K562 (cell line): Measurements from ENCODE around the gene GCK. TPM values are rescaled to one million over a fixed set of nuclear protein-coding genes. Genes with fewer than 3 reads are reported as not detected.

Experiments used
- ARNT ChIP-seq, 2 experiments: fragments of 450-650 bp; IDR thresholded peaks; 2 replicates each; pipeline ENCODE4 v1.6.1; 2016; ENCODE audit warnings: mild to moderate bottlenecking in 1 of 2
- CBX3 ChIP-seq, 2 experiments: IDR thresholded peaks; 1 replicate in 1 of 2; 2 replicates in 1 of 2; pipeline ENCODE4 v1.6.1; 2012; ENCODE audit warnings: inconsistent platforms in 2 of 2, low read length in 2 of 2, borderline replicate concordance in 1 of 2, control low read depth in 1 of 2
- CCAR2 ChIP-seq: fragments of 200-400 bp; formaldehyde crosslinking; IDR thresholded peaks from 2 replicates; pipeline ENCODE4 v1.6.1; 2017; ENCODE audit warnings: mild to moderate bottlenecking, low read depth, low read length
- DACH1 ChIP-seq: fragments of 450-650 bp; IDR thresholded peaks from 2 replicates; pipeline ENCODE4 v1.6.1; 2018; ENCODE audit not compliant: partially characterized antibody
- DNMT1 ChIP-seq: fragments of 450-650 bp; IDR thresholded peaks from 2 replicates; pipeline ENCODE4 v1.6.1; 2016; ENCODE audit warnings: antibody characterized with exemption, mild to moderate bottlenecking
- EP300 ChIP-seq: IDR thresholded peaks from 2 replicates; pipeline ENCODE4 v1.6.1; 2012; ENCODE audit warnings: low read length, improper control_type of control experiment
- ETV5 ChIP-seq: sonication (generic); formaldehyde crosslinking; IDR thresholded peaks from 2 replicates; pipeline ENCODE4 v1.4.0; 2020; ENCODE audit warnings: low read depth, mild to moderate bottlenecking, missing genetic modification reagents
- GATAD2B ChIP-seq: fragments of 450-650 bp; IDR thresholded peaks from 2 replicates; pipeline ENCODE4 v1.6.1; 2017; ENCODE audit warnings: mild to moderate bottlenecking, borderline replicate concordance
- GTF2F1 ChIP-seq: IDR thresholded peaks from 2 replicates; pipeline ENCODE4 v1.6.1; 2011; ENCODE audit warnings: low read depth, low read length, improper control_type of control experiment
- MAFK ChIP-seq: IDR thresholded peaks from 2 replicates; pipeline ENCODE4 v1.6.1; 2011; ENCODE audit warnings: low read length, improper control_type of control experiment
- MYC ChIP-seq, 2 experiments: fragments of 250-450 bp in 1 of 2; sonication (Bioruptor Pico) in 1 of 2; IDR thresholded peaks; 2 replicates each; pipeline versions ENCODE4 v1.5.1 to v1.6.1; 2012 to 2021; ENCODE audit warnings: low read depth in 2 of 2, borderline replicate concordance in 1 of 2, improper control_type of control experiment in 1 of 2, low read length in 1 of 2, mild to moderate bottlenecking in 1 of 2, moderate library complexity in 1 of 2
- PHF20 ChIP-seq: fragments of 450-650 bp; IDR thresholded peaks from 2 replicates; pipeline ENCODE4 v1.6.1; 2018; ENCODE audit not compliant: partially characterized antibody
- RB1 ChIP-seq: fragments of 450-650 bp; IDR thresholded peaks from 2 replicates; pipeline ENCODE4 v1.6.1; 2017; ENCODE audit warnings: low read depth, mild to moderate bottlenecking
- SMARCA4 ChIP-seq: fragments of 450-650 bp; IDR thresholded peaks from 2 replicates; pipeline ENCODE4 v1.6.1; 2016
- SNIP1 ChIP-seq: fragments of 450-650 bp; IDR thresholded peaks from 2 replicates; pipeline ENCODE4 v1.7.1; 2017; ENCODE audit warnings: low read depth, mild to moderate bottlenecking
- SP2 ChIP-seq: IDR thresholded peaks from 2 replicates; pipeline ENCODE4 v1.6.1; 2011; ENCODE audit warnings: mild to moderate bottlenecking, low read depth, low read length, moderate library complexity; ENCODE audit not compliant: poor library complexity, severe bottlenecking; ENCODE audit errors: extremely low read depth
- TAF9B ChIP-seq: fragments of 450-650 bp; IDR thresholded peaks from 2 replicates; pipeline ENCODE4 v1.6.1; 2018; ENCODE audit warnings: mild to moderate bottlenecking; ENCODE audit not compliant: partially characterized antibody
- TFAM ChIP-seq: fragments of 250-450 bp; sonication (Bioruptor Pico); conservative IDR thresholded peaks from 2 replicates; pipeline ENCODE4 v1.5.0; 2021; ENCODE audit warnings: mild to moderate bottlenecking, moderate library complexity
- TGIF2 ChIP-seq: sonication (generic); formaldehyde crosslinking; IDR thresholded peaks from 2 replicates; pipeline ENCODE4 v1.8.1; 2022; ENCODE audit warnings: mild to moderate bottlenecking, missing genetic modification reagents, moderate library complexity
- U2AF1 ChIP-seq: fragments of 200-400 bp; formaldehyde crosslinking; optimal IDR thresholded peaks from 2 replicates; pipeline ENCODE3; 2017; ENCODE audit warnings: mild to moderate bottlenecking, low read depth, low read length, moderate library complexity
- ZBTB8A ChIP-seq: fragments of 450-650 bp; IDR thresholded peaks from 2 replicates; pipeline ENCODE4 v1.6.1; 2018; ENCODE audit warnings: mild to moderate bottlenecking, moderate library complexity; ENCODE audit not compliant: partially characterized antibody
- ZNF354B ChIP-seq: fragments of 250-450 bp; sonication (Bioruptor Pico); IDR thresholded peaks from 2 replicates; pipeline ENCODE4 v1.4.0; 2020
- ZNF431 ChIP-seq: sonication (generic); formaldehyde crosslinking; IDR thresholded peaks from 2 replicates; pipeline ENCODE4 v1.8.0; 2022; ENCODE audit warnings: mild to moderate bottlenecking, missing genetic modification reagents
- ZNF644 ChIP-seq: fragments of 200-800 bp; sonication (Bioruptor generic); IDR thresholded peaks from 2 replicates; pipeline ENCODE4 v1.6.1; 2016; ENCODE audit warnings: low read depth, missing genetic modification characterization, missing compliant biosample characterization
- polyA plus RNA-seq, 8 experiments: library from polyadenylated mRNA; depleted of rRNA in 4 of 8; stranded (reverse) in 5 of 8; unstranded in 3 of 8; fragments of >200 nt; fragmentation: Nextera tagmentation in 2 of 8; fragmentation: Illumina TruSeq in 1 of 8; extraction: Ambion mirVana in 2 of 8; extraction: Trizol in 1 of 8; gene quantifications; 2 replicates each; pipeline versions ENCODE4 v1.2.1 to v1.2.3, GENCODE V29; 2011 to 2014; ENCODE audit warnings: inconsistent platforms in 1 of 8, missing spikeins in 1 of 8
- total RNA-seq, 7 experiments: library from RNA; depleted of rRNA in 6 of 7; stranded (reverse); fragments of >200 nt in 6 of 7; fragmentation: Illumina TruSeq in 2 of 7; extraction: Trizol in 2 of 7; gene quantifications; 2 replicates each; pipeline versions ENCODE4 v1.2.1 to v1.2.3, GENCODE V29; 2011 to 2021; ENCODE audit warnings: low replicate concordance in 1 of 7
- TF ChIP-seq, protein P1 (sequence below): sonication (generic); formaldehyde crosslinking; IDR thresholded peaks from 2 replicates; pipeline ENCODE4 v1.8.1; 2022; ENCODE audit warnings: missing genetic modification reagents
- TF ChIP-seq, protein P2 (sequence below): fragments of 250-450 bp; sonication (Bioruptor Pico); IDR thresholded peaks from 2 replicates; pipeline ENCODE4 v1.4.0; 2020; ENCODE audit warnings: mild to moderate bottlenecking, moderate library complexity, borderline replicate concordance

GCK gene
- total and polyA plus RNA-seq, 9 of the 15 experiments (the other 6 are each of a cell fraction or from before 2014, with no cell fraction given) = 0.11 to 0.55 (median 0.16) TPM; not detected in 3

DNA sequence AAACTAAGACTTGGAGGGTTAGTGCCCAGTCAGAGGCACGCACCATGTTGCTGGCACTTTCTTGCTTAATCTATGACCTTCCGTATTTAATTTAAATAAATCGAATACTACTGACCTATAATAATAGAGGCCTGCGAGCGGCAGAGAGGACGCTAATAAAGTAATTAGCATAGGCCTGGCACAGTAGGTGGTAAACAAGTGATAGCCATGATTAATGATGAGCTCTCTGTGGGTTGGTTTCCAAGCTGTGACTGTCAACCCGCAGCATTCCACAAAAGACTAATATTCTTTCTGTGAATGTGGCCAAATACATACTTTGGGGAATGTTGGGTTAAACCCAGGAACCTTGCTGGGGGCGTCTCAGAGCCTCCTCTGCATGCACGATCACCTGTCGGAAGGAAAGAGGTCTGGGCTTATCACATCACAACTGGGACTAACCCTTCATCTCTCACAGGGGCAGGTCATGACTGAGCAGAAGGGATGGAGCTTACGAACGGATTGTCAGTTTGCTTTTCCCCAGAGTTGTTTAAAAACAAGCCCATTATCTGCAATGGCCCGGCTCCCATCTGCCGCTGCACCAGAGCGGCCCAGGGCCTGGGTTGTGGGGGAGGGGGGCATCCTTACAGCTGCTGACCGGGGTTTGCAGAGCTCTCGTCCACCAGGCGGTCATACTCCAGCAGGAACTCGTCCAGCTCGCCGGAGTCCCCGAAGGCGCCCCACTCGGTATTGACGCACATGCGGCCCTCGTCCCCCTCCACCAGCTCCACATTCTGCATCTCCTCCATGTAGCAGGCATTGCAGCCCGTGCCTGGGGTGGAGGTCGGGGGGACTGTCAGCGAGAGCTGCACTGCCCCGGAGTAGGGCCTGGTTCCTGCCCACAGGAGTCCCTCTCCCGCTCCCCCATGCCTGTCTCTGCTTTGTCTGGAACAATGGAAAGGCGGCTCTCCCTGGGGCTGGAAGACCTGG is 41.9 kb downstream of the GCK start (continued):
- TF ChIP-seq, protein P1, sequence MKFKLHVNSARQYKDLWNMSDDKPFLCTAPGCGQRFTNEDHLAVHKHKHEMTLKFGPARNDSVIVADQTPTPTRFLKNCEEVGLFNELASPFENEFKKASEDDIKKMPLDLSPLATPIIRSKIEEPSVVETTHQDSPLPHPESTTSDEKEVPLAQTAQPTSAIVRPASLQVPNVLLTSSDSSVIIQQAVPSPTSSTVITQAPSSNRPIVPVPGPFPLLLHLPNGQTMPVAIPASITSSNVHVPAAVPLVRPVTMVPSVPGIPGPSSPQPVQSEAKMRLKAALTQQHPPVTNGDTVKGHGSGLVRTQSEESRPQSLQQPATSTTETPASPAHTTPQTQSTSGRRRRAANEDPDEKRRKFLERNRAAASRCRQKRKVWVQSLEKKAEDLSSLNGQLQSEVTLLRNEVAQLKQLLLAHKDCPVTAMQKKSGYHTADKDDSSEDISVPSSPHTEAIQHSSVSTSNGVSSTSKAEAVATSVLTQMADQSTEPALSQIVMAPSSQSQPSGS (CRISPR knock-in tag) = no peak
- TF ChIP-seq SP2 (no peak), U2AF1 (no peak), MYC (IDR thresholded peaks at IDR 0.05; ENCODE audit: low read depth, low read length) (no peak), MYC (CRISPR knock-in tag; IDR thresholded peaks at IDR 0.05; ENCODE audit: borderline replicate concordance, low read depth) (no peak), EP300 (peak; percentile 83; the same call in 1 of the 2 replicates), CCAR2 (no peak), ARNT (IDR thresholded peaks at IDR 0.05) (peak in 1 of 2 experiments; percentile 48; a peak in 1 of 4 replicates), RB1 (peak; percentile 69; the same call in 1 of the 2 replicates), CBX3 (IDR thresholded peaks at IDR 0.05; ENCODE audit: borderline replicate concordance in 1 of 2, low read length in 2 of 2) (peak in 1 of 2 experiments; percentile 60; a peak in 1 of 3 replicates), PHF20 (no peak), TFAM (CRISPR knock-in tag) (no peak), ZNF431 (no peak), TGIF2 (CRISPR knock-in tag) (no peak), ZBTB8A (no peak), ETV5 (CRISPR knock-in tag) (no peak), MAFK (peak; percentile 41; the same call in 1 of the 2 replicates), GTF2F1 (no peak), DACH1 (peak; percentile 79), ZNF354B (CRISPR knock-in tag) (no peak), SNIP1 (no peak), TAF9B (no peak), ZNF644 (tag) (no peak), SMARCA4 (peak; percentile 76), GATAD2B (peak; percentile 48), DNMT1 (no peak)
- TF ChIP-seq, protein P2, sequence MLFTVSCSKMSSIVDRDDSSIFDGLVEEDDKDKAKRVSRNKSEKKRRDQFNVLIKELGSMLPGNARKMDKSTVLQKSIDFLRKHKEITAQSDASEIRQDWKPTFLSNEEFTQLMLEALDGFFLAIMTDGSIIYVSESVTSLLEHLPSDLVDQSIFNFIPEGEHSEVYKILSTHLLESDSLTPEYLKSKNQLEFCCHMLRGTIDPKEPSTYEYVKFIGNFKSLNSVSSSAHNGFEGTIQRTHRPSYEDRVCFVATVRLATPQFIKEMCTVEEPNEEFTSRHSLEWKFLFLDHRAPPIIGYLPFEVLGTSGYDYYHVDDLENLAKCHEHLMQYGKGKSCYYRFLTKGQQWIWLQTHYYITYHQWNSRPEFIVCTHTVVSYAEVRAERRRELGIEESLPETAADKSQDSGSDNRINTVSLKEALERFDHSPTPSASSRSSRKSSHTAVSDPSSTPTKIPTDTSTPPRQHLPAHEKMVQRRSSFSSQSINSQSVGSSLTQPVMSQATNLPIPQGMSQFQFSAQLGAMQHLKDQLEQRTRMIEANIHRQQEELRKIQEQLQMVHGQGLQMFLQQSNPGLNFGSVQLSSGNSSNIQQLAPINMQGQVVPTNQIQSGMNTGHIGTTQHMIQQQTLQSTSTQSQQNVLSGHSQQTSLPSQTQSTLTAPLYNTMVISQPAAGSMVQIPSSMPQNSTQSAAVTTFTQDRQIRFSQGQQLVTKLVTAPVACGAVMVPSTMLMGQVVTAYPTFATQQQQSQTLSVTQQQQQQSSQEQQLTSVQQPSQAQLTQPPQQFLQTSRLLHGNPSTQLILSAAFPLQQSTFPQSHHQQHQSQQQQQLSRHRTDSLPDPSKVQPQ = no peak
